Cardiac muscle cell (in vitro differentiated cells and primary cell): ENCODE measurements around the gene SLC22A31. TPM values are rescaled to one million over a fixed set of nuclear protein-coding genes. Genes with fewer than 3 reads are reported as not detected.
"Not testable (repeated sequence)": the region's sequence is repeated elsewhere in the genome, so short reads cannot be mapped to it uniquely, and the experiment has no call there.

Source experiments
- DNase-seq, 2 donors: peaks; one replicate each; pipeline versions ENCODE4 v3.0.0 to v3.0.0-alpha.2; 2010 to 2017; ENCODE audit warnings: low read depth in 1 of 2, low spot score in 1 of 2
- H3K27ac ChIP-seq: fragments of 200-600 bp; sonication (generic); 2 replicates; pipeline ENCODE4 v1.5.1; 2016
- H3K27me3 ChIP-seq: fragments of 200-600 bp; sonication (generic); 2 replicates; pipeline ENCODE4 v1.6.0; 2016; ENCODE audit warnings: control low read depth
- H3K36me3 ChIP-seq: fragments of 200-600 bp; sonication (generic); 2 replicates; pipeline ENCODE4 v1.5.1; 2016; ENCODE audit warnings: control low read depth
- H3K4me1 ChIP-seq: fragments of 200-600 bp; sonication (generic); 2 replicates; pipeline ENCODE4 v1.8.1; 2017; ENCODE audit warnings: low read depth, mild to moderate bottlenecking, mixed run types
- H3K4me3 ChIP-seq: fragments of 200-600 bp; sonication (generic); 2 replicates; pipeline ENCODE4 v1.5.1; 2016; ENCODE audit warnings: mild to moderate bottlenecking
- H3K9me3 ChIP-seq: fragments of 200-600 bp; sonication (generic); 2 replicates; pipeline ENCODE4 v1.5.1; 2017; ENCODE audit warnings: low read depth, mild to moderate bottlenecking, control low read depth
- CTCF ChIP-seq: IDR thresholded peaks from 2 replicates; pipeline ENCODE4 v1.5.1; 2012; ENCODE audit warnings: low read depth, mild to moderate bottlenecking, low read length
- polyA plus RNA-seq: library from polyadenylated mRNA; unstranded; fragments of >200 nt; fragmentation: Nextera tagmentation; extraction: Ambion mirVana; gene quantifications from 2 replicates; pipeline ENCODE4 v1.2.1, GENCODE V29; 2016
- total RNA-seq: library from RNA; depleted of rRNA; stranded (reverse); fragments of >200 nt; gene quantifications from 2 replicates; pipeline ENCODE4 v1.2.3, GENCODE V29; 2016

Gene SLC22A31
- total and polyA plus RNA-seq, 2 experiments from 2014 or later = 10.9 to 39.4 TPM

GRCh38 chr16:89167425-89167941, 32.9 kb downstream of the SLC22A31 start:
- Histone ChIP-seq H3K27ac (no peak overlapping the region), H3K9me3 (no peaks in the 10 kb centered on the region), H3K36me3 (no peaks in the 10 kb centered on the region), H3K4me1 (no peaks in the 10 kb centered on the region), H3K4me3 (no peak overlapping the region), H3K27me3 (peaks cover 17% of the 10 kb centered on the region)
- TF ChIP-seq CTCF = peak; percentile 88
- peak; percentile 83 to 95 for DNase-seq

GRCh38 chr16:89166696-89167424, 33.5 kb downstream of the SLC22A31 start:
- Histone ChIP-seq H3K36me3 (no peaks in the 10 kb centered on the region), H3K27me3 (peaks cover 15% of the 10 kb centered on the region), H3K9me3 (no peaks in the 10 kb centered on the region), H3K27ac (no peak overlapping the region), H3K4me3 (no peak overlapping the region), H3K4me1 (no peaks in the 10 kb centered on the region)
- no peak for DNase-seq
- no peak for TF ChIP-seq CTCF

- not testable (repeated sequence) for H3K4me1 ChIP-seq, H3K4me3 ChIP-seq, H3K27ac ChIP-seq, DNase-seq, H3K36me3 ChIP-seq, H3K9me3 ChIP-seq
- H3K27me3 ChIP-seq = peaks cover 11% of the 10 kb centered on the region
Measured at GRCh38 chr16:89165681-89165979, 34.7 kb downstream of the SLC22A31 start.

- H3K4me1 ChIP-seq = no peaks in the 10 kb centered on the region
- H3K9me3 ChIP-seq = no peaks in the 10 kb centered on the region
- H3K27ac ChIP-seq = no peak overlapping the region
- peaks cover 5% of the 10 kb centered on the region for H3K27me3 ChIP-seq
- no peak for DNase-seq
- H3K4me3 ChIP-seq = no peak overlapping the region
- H3K36me3 ChIP-seq = no peaks in the 10 kb centered on the region
- TF ChIP-seq CTCF = no peak
Measured at GRCh38 chr16:89164847-89165680, 35.3 kb downstream of the SLC22A31 start.

GRCh38 chr16:89164436-89164835, 35.9 kb downstream of the SLC22A31 start:
- H3K27me3 ChIP-seq = no peaks in the 10 kb centered on the region
- no peaks in the 10 kb centered on the region for H3K36me3 ChIP-seq
- TF ChIP-seq CTCF = no peak
- no peaks in the 10 kb centered on the region for H3K9me3 ChIP-seq
- DNase-seq = no peak
- H3K27ac ChIP-seq = no peak overlapping the region
- H3K4me1 ChIP-seq = no peaks in the 10 kb centered on the region
- no peak overlapping the region for H3K4me3 ChIP-seq

GRCh38 chr16:89163297-89163696, 37.0 kb downstream of the SLC22A31 start:
- TF ChIP-seq CTCF = no peak
- no peaks in the 10 kb centered on the region for H3K4me1 ChIP-seq

More at GRCh38 chr16:89163297-89163696, 37.0 kb downstream of the SLC22A31 start:
- Histone ChIP-seq H3K27me3 (no peaks in the 10 kb centered on the region), H3K27ac (no peak overlapping the region), H3K36me3 (no peaks in the 10 kb centered on the region), H3K4me3 (no peak overlapping the region), H3K9me3 (no peaks in the 10 kb centered on the region)
- no peak for DNase-seq
